LoVo (cell line): ENCODE measurements around the gene RCN2.
"Not testable (repeated sequence)": the region's sequence is repeated elsewhere in the genome, so short reads cannot be mapped to it uniquely, and the experiment has no call there.

ENCODE experiments used
- DNase-seq: peaks from one replicate; pipeline ENCODE4 v3.0.0-alpha.2; 2016; ENCODE audit warnings: low spot score

The RCN2 gene

GRCh38 chr15:76931397-76932134, at the start of gene RCN2:
RCN2 (plus strand) TSS chr15:76931749; CDS start chr15:76931842, 93 bp downstream.
- DNase-seq, result peak; percentile 98

GRCh38 chr15:76885212-76885611, 46.3 kb upstream of the RCN2 start:
- no peak for DNase-seq

- not testable (repeated sequence) for DNase-seq
Observed at GRCh38 chr15:76887280-76888141, 44.0 kb upstream of the RCN2 start.

GRCh38 chr15:76892836-76893235, 38.7 kb upstream of the RCN2 start:
- DNase-seq, result not testable (repeated sequence)

- DNase-seq, result no peak
Observed at GRCh38 chr15:76894174-76894573, 37.4 kb upstream of the RCN2 start.

- DNase-seq, result no peak
Observed at GRCh38 chr15:76898102-76898501, 33.4 kb upstream of the RCN2 start.

- DNase-seq, result not testable (repeated sequence)
Observed at GRCh38 chr15:76899176-76899930, 32.2 kb upstream of the RCN2 start.

GRCh38 chr15:76899931-76900310, 31.6 kb upstream of the RCN2 start:
- not testable (repeated sequence) for DNase-seq

- DNase-seq, result no peak
Observed at GRCh38 chr15:76901965-76902364, 29.6 kb upstream of the RCN2 start.

GRCh38 chr15:76903251-76903681, 28.3 kb upstream of the RCN2 start:
- peak; percentile 7 for DNase-seq

GRCh38 chr15:76904461-76905012, 27.0 kb upstream of the RCN2 start:
- peak; percentile 50 for DNase-seq

GRCh38 chr15:76905013-76905839, 26.3 kb upstream of the RCN2 start, which contains the start of gene SCAPER:
SCAPER (minus strand) TSS chr15:76905340; CDS start chr15:76883817, 21,523 bp downstream.
- DNase-seq, result peak; percentile 95

- DNase-seq, result no peak
Observed at GRCh38 chr15:76905855-76906254, 25.7 kb upstream of the RCN2 start.

- no peak for DNase-seq
Observed at GRCh38 chr15:76912430-76912829, 19.1 kb upstream of the RCN2 start.

- no peak for DNase-seq
Observed at GRCh38 chr15:76913737-76914136, 17.8 kb upstream of the RCN2 start.

GRCh38 chr15:76916369-76916768, 15.2 kb upstream of the RCN2 start:
- DNase-seq, result no peak

GRCh38 chr15:76928201-76928600, 3.3 kb upstream of the RCN2 start:
- no peak for DNase-seq

GRCh38 chr15:76929011-76929760, 2.4 kb upstream of the RCN2 start:
- no peak for DNase-seq

GRCh38 chr15:76930831-76931396, 635 bp upstream of the RCN2 start:
- no peak for DNase-seq
